Right atrium auricular region (tissue), 2 donors: ENCODE measurements around the gene CBY3. TPM values are rescaled to one million over a fixed set of nuclear protein-coding genes. Genes with fewer than 3 reads are reported as not detected.

Experiments
- DNase-seq: peaks from one replicate; pipeline ENCODE4 v3.0.0-alpha.2; 2019; ENCODE audit warnings: low spot score
- H3K27ac ChIP-seq, 2 donors: fragments of 200-600 bp; sonication (generic); 1 replicate in 1 of 2; 2 replicates in 1 of 2; pipeline ENCODE4 v1.5.1; 2016 to 2019
- H3K27me3 ChIP-seq, 2 donors: fragments of 200-600 bp; sonication (generic); one replicate each; pipeline versions ENCODE4 v1.5.1 to v1.6.0; 2017 to 2019
- H3K36me3 ChIP-seq: fragments of 200-600 bp; sonication (generic); one replicate; pipeline ENCODE4 v1.5.1; 2016
- H3K4me1 ChIP-seq, 2 donors: fragments of 200-600 bp; sonication (generic); one replicate each; pipeline versions ENCODE4 v1.5.1 to v1.6.0; 2017 to 2019
- H3K4me3 ChIP-seq, 2 donors: fragments of 200-600 bp; sonication (generic); 1 replicate in 1 of 2; 2 replicates in 1 of 2; pipeline ENCODE4 v1.5.1; 2017 to 2019; ENCODE audit warnings: mild to moderate bottlenecking in 1 of 2, moderate library complexity in 1 of 2
- H3K9me3 ChIP-seq, 2 donors: fragments of 200-600 bp; sonication (generic); one replicate each; pipeline ENCODE4 v1.5.1; 2019
- CTCF ChIP-seq, 2 donors: fragments of 200-600 bp; sonication (generic); IDR thresholded peaks; one replicate each; pipeline ENCODE4 v1.5.1; 2019; ENCODE audit warnings: antibody characterized with exemption in 2 of 2
- total RNA-seq, 2 donors: library from RNA; depleted of rRNA; stranded (reverse); fragments of >200 nt; gene quantifications; one replicate each; pipeline ENCODE4 v1.1.0, GENCODE V29; 2016

Gene CBY3
- total RNA-seq = not detected

DNA sequence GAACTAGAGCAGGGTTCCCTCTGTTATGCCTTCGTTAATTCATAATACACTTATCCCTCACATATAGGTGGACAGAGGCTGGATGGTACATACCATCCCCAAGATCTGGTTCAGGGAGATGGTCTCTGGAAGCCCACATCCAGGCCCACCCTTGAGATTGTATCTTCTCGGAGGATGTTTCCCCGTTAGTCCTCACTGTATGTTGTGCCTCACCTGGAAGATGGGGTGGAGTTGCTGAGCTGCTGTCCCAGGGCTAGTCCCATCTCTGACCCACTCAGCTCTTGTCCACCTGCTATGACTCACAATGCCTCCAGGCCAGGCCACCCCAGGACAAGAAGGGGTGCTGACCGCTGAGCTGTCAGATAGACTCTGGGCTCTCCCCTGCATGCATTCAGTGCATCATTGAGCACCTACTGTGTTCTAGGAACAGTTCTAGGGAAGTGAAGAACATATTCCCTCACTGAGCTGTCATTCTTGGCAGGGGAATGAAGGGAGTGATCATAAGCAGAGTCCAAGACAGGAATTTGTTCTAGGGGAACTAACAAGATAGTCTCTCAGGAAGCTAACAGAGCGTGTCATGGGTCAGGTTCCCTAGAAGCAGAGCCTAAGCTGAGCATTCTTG is at the start of gene CBY3:
Gene CBY3 (minus strand): TSS at position 255 of the 622 bp plus-strand sequence. CDS start 116 bp downstream, at position 139.
- Histone ChIP-seq H3K27ac (no peak within 1 kb of the TSS), H3K9me3 (no peaks in the 10 kb centered on the region), H3K27me3 (no peaks in the 10 kb centered on the region), H3K4me3 (no peak within 1 kb of the TSS), H3K4me1 (peaks cover 0 to 19% of the 10 kb centered on the region in 2 donors), H3K36me3 (no peaks in the 10 kb centered on the region)
- TF ChIP-seq CTCF (IDR thresholded peaks at IDR 0.05) = no peak
- DNase-seq = no peak

GRCh38 chr5:179730356-179730755 is 49.5 kb upstream of the CBY3 start:
- DNase-seq = no peak
- Histone ChIP-seq H3K27ac (no peak overlapping the region), H3K9me3 (no peaks in the 10 kb centered on the region), H3K4me3 (no peak overlapping the region), H3K4me1 (peaks cover 0 to 27% of the 10 kb centered on the region in 2 donors), H3K36me3 (peaks cover 58% of the 10 kb centered on the region), H3K27me3 (no peaks in the 10 kb centered on the region)
- no peak for TF ChIP-seq CTCF (IDR thresholded peaks at IDR 0.05)

- Histone ChIP-seq H3K27me3 (no peaks in the 10 kb centered on the region), H3K27ac (no peak overlapping the region), H3K9me3 (no peaks in the 10 kb centered on the region), H3K36me3 (peaks cover 64% of the 10 kb centered on the region), H3K4me1 (peaks cover 0 to 21% of the 10 kb centered on the region in 2 donors), H3K4me3 (no peak overlapping the region)
- TF ChIP-seq CTCF (IDR thresholded peaks at IDR 0.05) = no peak
- DNase-seq = no peak
Measured at GRCh38 chr5:179729727-179730126, 48.9 kb upstream of the CBY3 start.

GRCh38 chr5:179729303-179729702 is 48.5 kb upstream of the CBY3 start:
- peaks cover 68% of the 10 kb centered on the region for H3K36me3 ChIP-seq
- H3K4me1 ChIP-seq = peaks cover 0 to 17% of the 10 kb centered on the region in 2 donors
- no peak overlapping the region for H3K27ac ChIP-seq
- no peaks in the 10 kb centered on the region for H3K27me3 ChIP-seq
- no peak overlapping the region for H3K4me3 ChIP-seq
- no peak for TF ChIP-seq CTCF (IDR thresholded peaks at IDR 0.05)
- no peak for DNase-seq
- no peaks in the 10 kb centered on the region for H3K9me3 ChIP-seq

GRCh38 chr5:179727106-179727505 is 46.3 kb upstream of the CBY3 start:
- H3K27ac ChIP-seq = no peak overlapping the region
- TF ChIP-seq CTCF (IDR thresholded peaks at IDR 0.05) = no peak
- no peak for DNase-seq
- no peaks in the 10 kb centered on the region for H3K27me3 ChIP-seq
- no peak overlapping the region for H3K4me3 ChIP-seq
- peaks cover 90% of the 10 kb centered on the region for H3K36me3 ChIP-seq
- no peaks in the 10 kb centered on the region for H3K9me3 ChIP-seq
- peaks cover 0 to 8% of the 10 kb centered on the region in 2 donors for H3K4me1 ChIP-seq

DNA sequence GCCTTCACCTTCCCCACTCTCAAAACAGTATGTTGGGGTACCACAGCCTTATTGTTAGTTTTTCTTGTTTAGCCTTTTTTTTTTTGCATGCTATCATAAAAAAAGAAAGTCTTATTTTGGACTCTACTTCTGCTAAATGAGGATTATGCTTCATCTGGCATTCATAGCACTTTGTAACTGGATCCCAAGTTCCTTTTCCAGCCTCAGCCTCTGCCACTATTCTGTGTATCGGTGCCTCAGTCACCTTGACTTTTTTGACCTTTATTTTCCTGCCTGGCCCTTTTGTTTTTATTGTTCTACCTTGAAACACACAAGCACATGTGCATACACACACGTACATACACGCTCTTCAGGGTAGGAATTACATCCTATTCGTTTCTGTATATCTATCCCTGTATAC is 43.3 kb upstream of the CBY3 start:
- Histone ChIP-seq H3K4me1 (no peaks in the 10 kb centered on the region), H3K4me3 (no peak overlapping the region), H3K36me3 (peaks cover 100% of the 10 kb centered on the region), H3K27me3 (no peaks in the 10 kb centered on the region), H3K9me3 (no peaks in the 10 kb centered on the region), H3K27ac (no peak overlapping the region)
- DNase-seq = no peak
- TF ChIP-seq CTCF (IDR thresholded peaks at IDR 0.05) = no peak
